HCT116 (cell line): Measurements from ENCODE around the gene NFIA.

Source experiments
- CBX3 ChIP-seq: IDR thresholded peaks from 2 replicates; pipeline ENCODE4 v1.6.1; 2012; ENCODE audit warnings: low read depth
- EGR1 ChIP-seq: IDR thresholded peaks from 2 replicates; pipeline ENCODE4 v1.6.1; 2012; ENCODE audit warnings: low read depth
- ELF1 ChIP-seq: IDR thresholded peaks from 2 replicates; pipeline ENCODE4 v1.6.1; 2012; ENCODE audit warnings: low read depth, borderline replicate concordance
- EZH2 ChIP-seq: fragments of 200-600 bp; sonication (generic); IDR thresholded peaks from 2 replicates; pipeline ENCODE4 v1.6.1; 2017; ENCODE audit warnings: antibody characterized with exemption, mixed run types
- JUND ChIP-seq: IDR thresholded peaks from 2 replicates; pipeline ENCODE4 v1.6.1; 2012
- POLR2A ChIP-seq: IDR thresholded peaks from 2 replicates; pipeline ENCODE4 v1.7.0; 2011; ENCODE audit warnings: borderline replicate concordance; ENCODE audit not compliant: insufficient read depth, insufficient read length; ENCODE audit errors: extremely low read depth
- POLR2AphosphoS5 ChIP-seq: IDR thresholded peaks from 2 replicates; pipeline ENCODE4 v1.6.1; 2011; ENCODE audit warnings: mild to moderate bottlenecking, low read depth, low read length, moderate library complexity
- TCF7L2 ChIP-seq: IDR thresholded peaks from 2 replicates; pipeline ENCODE4 v1.7.0; 2011; ENCODE audit warnings: borderline replicate concordance, inconsistent platforms; ENCODE audit not compliant: insufficient read depth, insufficient read length; ENCODE audit errors: extremely low read depth
- ZFX ChIP-seq: fragments of 450-650 bp; IDR thresholded peaks from 2 replicates; pipeline ENCODE4 v1.6.1; 2017
- ZNF274 ChIP-seq: fragments of 200-500 bp; sonication (Bioruptor generic); IDR thresholded peaks from 2 replicates; pipeline ENCODE4 v1.6.1; 2014; ENCODE audit warnings: mild to moderate bottlenecking, low read depth, low read length, inconsistent platforms
- TF ChIP-seq, protein P1 (sequence below), 3 experiments: fragments of 200-600 bp in 1 of 3; sonication (generic) in 1 of 3; IDR thresholded peaks in 2 of 3; conservative IDR thresholded peaks in 1 of 3; 2 replicates each; pipeline ENCODE4 v1.5.1; 2012 to 2017; ENCODE audit warnings: low read depth in 2 of 3, low read length in 2 of 3, antibody characterized with exemption in 1 of 3, borderline replicate concordance in 1 of 3, control low read depth in 1 of 3, mild to moderate bottlenecking in 1 of 3, mixed read lengths in 1 of 3, mixed run types in 1 of 3, moderate library complexity in 1 of 3; ENCODE audit not compliant: insufficient read depth in 1 of 3
- TF ChIP-seq, protein P2 (sequence below): IDR thresholded peaks from 2 replicates; pipeline ENCODE4 v1.6.1; 2011; ENCODE audit warnings: mild to moderate bottlenecking, low read length, moderate library complexity; ENCODE audit not compliant: insufficient replicate concordance; ENCODE audit errors: extremely low read depth
- TF ChIP-seq, protein P3 (sequence below): IDR thresholded peaks from 2 replicates; pipeline ENCODE4 v1.6.1; 2012

DNA sequence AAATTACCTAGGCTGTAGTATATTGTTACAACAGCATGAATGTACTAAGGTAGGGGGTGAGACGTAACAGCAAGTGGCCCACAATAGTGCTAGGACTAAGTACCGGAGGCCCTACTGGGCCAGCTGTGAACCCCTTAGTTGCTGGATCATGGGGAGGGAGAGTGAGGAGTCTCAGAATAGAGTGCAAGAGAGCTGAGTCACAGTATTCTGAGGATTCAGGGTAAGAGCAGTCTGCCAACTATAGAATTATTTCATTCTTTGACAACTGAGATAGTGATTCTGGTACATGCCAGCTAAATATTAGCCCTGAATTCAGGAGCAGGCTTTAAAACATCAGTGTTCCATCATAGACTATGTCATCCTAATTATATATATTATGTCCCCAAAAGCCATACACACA is 423.9 kb downstream of the NFIA start:
- TF ChIP-seq, protein P1, sequence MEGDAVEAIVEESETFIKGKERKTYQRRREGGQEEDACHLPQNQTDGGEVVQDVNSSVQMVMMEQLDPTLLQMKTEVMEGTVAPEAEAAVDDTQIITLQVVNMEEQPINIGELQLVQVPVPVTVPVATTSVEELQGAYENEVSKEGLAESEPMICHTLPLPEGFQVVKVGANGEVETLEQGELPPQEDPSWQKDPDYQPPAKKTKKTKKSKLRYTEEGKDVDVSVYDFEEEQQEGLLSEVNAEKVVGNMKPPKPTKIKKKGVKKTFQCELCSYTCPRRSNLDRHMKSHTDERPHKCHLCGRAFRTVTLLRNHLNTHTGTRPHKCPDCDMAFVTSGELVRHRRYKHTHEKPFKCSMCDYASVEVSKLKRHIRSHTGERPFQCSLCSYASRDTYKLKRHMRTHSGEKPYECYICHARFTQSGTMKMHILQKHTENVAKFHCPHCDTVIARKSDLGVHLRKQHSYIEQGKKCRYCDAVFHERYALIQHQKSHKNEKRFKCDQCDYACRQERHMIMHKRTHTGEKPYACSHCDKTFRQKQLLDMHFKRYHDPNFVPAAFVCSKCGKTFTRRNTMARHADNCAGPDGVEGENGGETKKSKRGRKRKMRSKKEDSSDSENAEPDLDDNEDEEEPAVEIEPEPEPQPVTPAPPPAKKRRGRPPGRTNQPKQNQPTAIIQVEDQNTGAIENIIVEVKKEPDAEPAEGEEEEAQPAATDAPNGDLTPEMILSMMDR (IDR thresholded peaks at IDR 0.05 in 2 of 3, conservative IDR thresholded peaks at IDR 0.05 in 1 of 3; ENCODE audit: borderline replicate concordance in 1 of 3, insufficient read depth in 1 of 3, low read depth in 2 of 3, low read length in 2 of 3), result no peak
- TF ChIP-seq POLR2A (no peak), ZFX (no peak), CBX3 (no peak), POLR2AphosphoS5 (no peak), EZH2 (no peak), ELF1 (no peak), ZNF274 (no peak), JUND (no peak), EGR1 (no peak), TCF7L2 (no peak)
- TF ChIP-seq, protein P2, sequence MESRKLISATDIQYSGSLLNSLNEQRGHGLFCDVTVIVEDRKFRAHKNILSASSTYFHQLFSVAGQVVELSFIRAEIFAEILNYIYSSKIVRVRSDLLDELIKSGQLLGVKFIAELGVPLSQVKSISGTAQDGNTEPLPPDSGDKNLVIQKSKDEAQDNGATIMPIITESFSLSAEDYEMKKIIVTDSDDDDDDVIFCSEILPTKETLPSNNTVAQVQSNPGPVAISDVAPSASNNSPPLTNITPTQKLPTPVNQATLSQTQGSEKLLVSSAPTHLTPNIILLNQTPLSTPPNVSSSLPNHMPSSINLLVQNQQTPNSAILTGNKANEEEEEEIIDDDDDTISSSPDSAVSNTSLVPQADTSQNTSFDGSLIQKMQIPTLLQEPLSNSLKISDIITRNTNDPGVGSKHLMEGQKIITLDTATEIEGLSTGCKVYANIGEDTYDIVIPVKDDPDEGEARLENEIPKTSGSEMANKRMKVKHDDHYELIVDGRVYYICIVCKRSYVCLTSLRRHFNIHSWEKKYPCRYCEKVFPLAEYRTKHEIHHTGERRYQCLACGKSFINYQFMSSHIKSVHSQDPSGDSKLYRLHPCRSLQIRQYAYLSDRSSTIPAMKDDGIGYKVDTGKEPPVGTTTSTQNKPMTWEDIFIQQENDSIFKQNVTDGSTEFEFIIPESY, result no peak
- TF ChIP-seq, protein P3, sequence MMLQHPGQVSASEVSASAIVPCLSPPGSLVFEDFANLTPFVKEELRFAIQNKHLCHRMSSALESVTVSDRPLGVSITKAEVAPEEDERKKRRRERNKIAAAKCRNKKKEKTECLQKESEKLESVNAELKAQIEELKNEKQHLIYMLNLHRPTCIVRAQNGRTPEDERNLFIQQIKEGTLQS, result no peak
